H1 (cell line): ENCODE results near the gene ERO1A. TPM values are rescaled to one million over a fixed set of nuclear protein-coding genes. Genes with fewer than 3 reads are reported as not detected.

ENCODE experiments used
- CTCF ChIA-PET: fragments of 300-600 bp; sonication (Branson Sonifier 250); formaldehyde crosslinking; loops from one replicate; lab custom pipeline; 2021; ENCODE audit not compliant: partially characterized antibody; lab: Charles Lee
- POLR2A ChIA-PET: fragments of 300-600 bp; sonication (Branson Sonifier 250); formaldehyde crosslinking; loops from one replicate; lab custom pipeline; 2021; ENCODE audit warnings: inconsistent platforms; ENCODE audit not compliant: partially characterized antibody; lab: Charles Lee
- DNase-seq, 2 experiments: peaks; one replicate each; pipeline versions ENCODE4 v3.0.0 to v3.0.0-alpha.2; 2010 to 2022; ENCODE audit warnings: low spot score in 2 of 2, low read depth in 1 of 2, mixed read lengths in 1 of 2
- FAIRE-seq: peaks from 2 replicates; lab custom pipeline; 2011; peaks lifted over from hg19 to GRCh38; lab: Jason Lieb, UNC
- H2AFZ ChIP-seq: 2 replicates; pipeline ENCODE4 v1.8.1; 2012; ENCODE audit warnings: low read length, inconsistent platforms
- H2AK5ac ChIP-seq: 2 replicates; pipeline ENCODE4 v1.6.1; 2013; ENCODE audit warnings: low read depth, low read length
- H2BK120ac ChIP-seq: replicated peaks from 2 replicates; pipeline ENCODE3; 2013; ENCODE audit warnings: low read depth, low read length, inconsistent platforms
- H2BK12ac ChIP-seq: 2 replicates; pipeline ENCODE4 v1.6.1; 2013; ENCODE audit warnings: low read depth, low read length
- H2BK15ac ChIP-seq: 2 replicates; pipeline ENCODE4 v1.6.1; 2013; ENCODE audit warnings: low read length
- H2BK20ac ChIP-seq: 2 replicates; pipeline ENCODE4 v1.6.1; 2013; ENCODE audit warnings: low read length
- H2BK5ac ChIP-seq: 2 replicates; pipeline ENCODE4 v1.6.1; 2013; ENCODE audit warnings: low read depth, low read length
- H3K14ac ChIP-seq: 2 replicates; pipeline ENCODE4 v1.6.1; 2013; ENCODE audit warnings: inconsistent platforms; ENCODE audit not compliant: insufficient read length
- H3K18ac ChIP-seq: 2 replicates; pipeline ENCODE4 v1.6.1; 2013; ENCODE audit warnings: low read length; ENCODE audit errors: extremely low read depth
- H3K23ac ChIP-seq: 2 replicates; pipeline ENCODE4 v1.6.1; 2013; ENCODE audit warnings: inconsistent platforms; ENCODE audit not compliant: insufficient read length
- H3K23me2 ChIP-seq: 2 replicates; pipeline ENCODE4 v1.6.1; 2013; ENCODE audit warnings: low read depth, low read length
- H3K27ac ChIP-seq: 2 replicates; pipeline ENCODE4 v1.6.1; 2011; ENCODE audit warnings: low read depth, low read length, inconsistent platforms
- H3K27me3 ChIP-seq, 4 experiments: replicated peaks in 1 of 4; 1 replicate in 1 of 4; 2 replicates in 3 of 4; pipeline versions ENCODE4 v1.6.1 to v1.8.1; 2011 to 2013; ENCODE audit warnings: low read length in 3 of 4, mild to moderate bottlenecking in 3 of 4, inconsistent platforms in 2 of 4, mixed read lengths in 2 of 4, moderate library complexity in 1 of 4; ENCODE audit not compliant: control insufficient read depth in 3 of 4, insufficient read depth in 3 of 4; ENCODE audit errors: extremely low read depth in 1 of 4
- H3K36me3 ChIP-seq, 4 experiments: 2 replicates each; pipeline versions ENCODE4 v1.6.1 to v1.8.1; 2011 to 2013; ENCODE audit warnings: mild to moderate bottlenecking in 4 of 4, low read length in 3 of 4, moderate library complexity in 2 of 4, control low read depth in 1 of 4, inconsistent platforms in 1 of 4; ENCODE audit not compliant: insufficient read depth in 4 of 4, control insufficient read depth in 2 of 4
- H3K4ac ChIP-seq: replicated peaks from 2 replicates; pipeline ENCODE3; 2013; ENCODE audit warnings: low read length, low read depth, mixed read lengths, inconsistent platforms; ENCODE audit not compliant: insufficient read length
- H3K4me1 ChIP-seq, 4 experiments: replicated peaks in 1 of 4; 1 replicate in 1 of 4; 2 replicates in 3 of 4; pipeline versions ENCODE4 v1.6.1 to v1.8.1; 2011 to 2013; ENCODE audit warnings: low read length in 3 of 4, inconsistent platforms in 2 of 4, mixed read lengths in 1 of 4; ENCODE audit not compliant: insufficient read depth in 4 of 4, control insufficient read depth in 3 of 4
- H3K4me2 ChIP-seq, 2 experiments: 2 replicates each; pipeline versions ENCODE4 v1.6.1 to v1.8.1; 2011 to 2013; ENCODE audit warnings: low read depth in 2 of 2, low read length in 2 of 2, control low read depth in 1 of 2, inconsistent platforms in 1 of 2, mild to moderate bottlenecking in 1 of 2; ENCODE audit not compliant: insufficient read depth in 1 of 2
- H3K4me3 ChIP-seq, 4 experiments: fragments of 200-600, 300-600 bp in 1 of 4; sonication (generic), shearing (Covaris generic), sonication (Bioruptor Twin) in 1 of 4; 2 replicates each; pipeline versions ENCODE4 v1.5.1 to v1.8.1; 2011 to 2016; ENCODE audit warnings: low read length in 4 of 4, low read depth in 3 of 4, control low read depth in 2 of 4, inconsistent platforms in 2 of 4, mild to moderate bottlenecking in 2 of 4, mixed read lengths in 1 of 4, moderate library complexity in 1 of 4; ENCODE audit not compliant: insufficient read depth in 2 of 4; ENCODE audit errors: extremely low read depth in 1 of 4
- H3K56ac ChIP-seq: replicated peaks from 2 replicates; pipeline ENCODE3; 2013; ENCODE audit warnings: low read depth, mild to moderate bottlenecking, mixed read lengths, low read length, inconsistent platforms; ENCODE audit not compliant: insufficient read length
- H3K79me1 ChIP-seq: 2 replicates; pipeline ENCODE4 v1.6.1; 2013; ENCODE audit warnings: low read depth, low read length, control low read depth
- H3K79me2 ChIP-seq, 2 experiments: 2 replicates each; pipeline versions ENCODE4 v1.6.1 to v1.8.1; 2012 to 2013; ENCODE audit warnings: low read length in 2 of 2, mild to moderate bottlenecking in 2 of 2, inconsistent platforms in 1 of 2; ENCODE audit not compliant: insufficient read depth in 2 of 2, control insufficient read depth in 1 of 2
- H3K9ac ChIP-seq, 4 experiments: replicated peaks in 1 of 4; 1 replicate in 1 of 4; 2 replicates in 3 of 4; pipeline versions ENCODE4 v1.6.1 to v1.8.1; 2011 to 2013; ENCODE audit warnings: low read depth in 3 of 4, low read length in 3 of 4, control low read depth in 2 of 4, mild to moderate bottlenecking in 2 of 4, moderate library complexity in 2 of 4, inconsistent platforms in 1 of 4; ENCODE audit errors: extremely low read depth in 1 of 4
- H3K9me3 ChIP-seq, 2 experiments: 2 replicates each; pipeline versions ENCODE4 v1.6.1 to v1.8.1; 2012 to 2013; ENCODE audit warnings: mild to moderate bottlenecking in 2 of 2, moderate library complexity in 2 of 2, control low read depth in 1 of 2, inconsistent platforms in 1 of 2, low read depth in 1 of 2, low read length in 1 of 2, mixed read lengths in 1 of 2; ENCODE audit not compliant: insufficient read depth in 2 of 2
- H4K20me1 ChIP-seq, 2 experiments: replicated peaks in 1 of 2; 2 replicates each; pipeline versions ENCODE3 to v1.8.1; 2011 to 2013; ENCODE audit warnings: inconsistent platforms in 2 of 2, low read length in 2 of 2, mild to moderate bottlenecking in 1 of 2; ENCODE audit not compliant: insufficient read depth in 2 of 2, control insufficient read depth in 1 of 2
- H4K5ac ChIP-seq: 2 replicates; pipeline ENCODE4 v1.6.1; 2013; ENCODE audit warnings: low read length, low read depth, mixed read lengths, inconsistent platforms; ENCODE audit not compliant: insufficient read length
- H4K8ac ChIP-seq: 2 replicates; pipeline ENCODE4 v1.8.0; 2013; ENCODE audit warnings: mild to moderate bottlenecking, moderate library complexity, low read length, inconsistent platforms; ENCODE audit not compliant: insufficient read depth; ENCODE audit errors: extremely low read depth
- H4K91ac ChIP-seq: replicated peaks from 2 replicates; pipeline ENCODE3; 2013; ENCODE audit warnings: low read length, mixed read lengths, inconsistent platforms; ENCODE audit not compliant: insufficient read length
- GABPA ChIP-seq: IDR thresholded peaks from 2 replicates; pipeline ENCODE4 v1.6.1; 2011; ENCODE audit warnings: mild to moderate bottlenecking, low read length, moderate library complexity, borderline replicate concordance; ENCODE audit not compliant: insufficient read depth
- GTF2F1 ChIP-seq: IDR thresholded peaks from 2 replicates; pipeline ENCODE4 v1.6.1; 2012; ENCODE audit warnings: low read depth, low read length, improper control_type of control experiment, borderline replicate concordance
- HDAC6 ChIP-seq: IDR thresholded peaks from one replicate; pipeline ENCODE4 v1.7.1; 2012; ENCODE audit warnings: low read depth, mild to moderate bottlenecking, inconsistent platforms, low read length, moderate library complexity
- JUND ChIP-seq: IDR thresholded peaks from 2 replicates; pipeline ENCODE4 v1.6.1; 2011; ENCODE audit warnings: mild to moderate bottlenecking, improper control_type of control experiment, low read length
- USF2 ChIP-seq: IDR thresholded peaks from 2 replicates; pipeline ENCODE4 v1.6.1; 2011; ENCODE audit warnings: low read length, improper control_type of control experiment
- WGBS, 2 experiments: shearing (Covaris generic) in 1 of 2; methylation state at CpG; one replicate each; pipeline versions ENCODE4 v1.1.6 to v1.1.7; 2013 to 2015; ENCODE audit warnings: low lambda C conversion rate in 2 of 2, mixed read lengths in 2 of 2, inconsistent platforms in 1 of 2, low coverage in 1 of 2, missing lambda C conversion rate in 1 of 2; ENCODE audit not compliant: insufficient replicate concordance in 2 of 2, insufficient coverage in 1 of 2, insufficient read length in 1 of 2; ENCODE audit errors: extremely low coverage in 1 of 2, missing lambda C conversion rate in 1 of 2; 5-methylcytosine and 5-hydroxymethylcytosine counted together
- polyA plus RNA-seq, 7 experiments: library from polyadenylated mRNA; depleted of rRNA in 3 of 7; stranded (reverse) in 5 of 7; unstranded in 2 of 7; fragments of >200 nt in 5 of 7; fragments of 200-250 nt in 2 of 7; gene quantifications; 1 replicate in 5 of 7; 2 replicates in 1 of 7; 4 replicates in 1 of 7; pipeline versions ENCODE4 v1.2.1 to v1.2.3, GENCODE V29; 2011 to 2013; ENCODE audit warnings: missing spikeins in 2 of 7, mixed read lengths in 2 of 7
- total RNA-seq: library from RNA; stranded (reverse); fragmentation: NEBNext Ultra II Directional; extraction: Animal tissue kit (Norgen Biotek cat#: 25700); gene quantifications from 2 replicates; pipeline ENCODE4 v1.2.1, GENCODE V29; 2021

The ERO1A gene
- total and polyA plus RNA-seq, 2 of the 8 experiments (the other 6 are each of a cell fraction or from before 2014, with no cell fraction given) = 15.7 to 42.0 TPM

- H3K27ac ChIP-seq = no peak overlapping the region
- H3K4me2 ChIP-seq = no peak overlapping the region
- H3K23me2 ChIP-seq = no peaks in the 10 kb centered on the region
- ChIA-PET POLR2A (interaction anchor here (0.7 kb wide), 1 partner anchor 44 kb away, joined by 3 read pairs; no protein-coding TSS in a partner anchor), CTCF (interaction anchor here (1.3 to 1.4 kb wide), 2 partner anchors 12 to 33 kb away, joined by 3 read pairs; no protein-coding TSS in a partner anchor)
- H4K20me1 ChIP-seq = peaks cover 1 to 3% of the 10 kb centered on the region in 2 experiments
- no peak overlapping the region for H2BK20ac ChIP-seq
- no peaks in the 10 kb centered on the region for H3K9me3 ChIP-seq
- peaks cover 0 to 5% (median 0%) of the 10 kb centered on the region in 4 experiments; a peak in 2 of 8 replicates for H3K36me3 ChIP-seq
- DNase-seq = no peak
- no peak overlapping the region for H3K14ac ChIP-seq
- no peak overlapping the region for H3K18ac ChIP-seq
- no peak overlapping the region for H3K4ac ChIP-seq
- H3K27me3 ChIP-seq = no peaks in the 10 kb centered on the region
- H3K4me3 ChIP-seq = no peak overlapping the region
- H2BK12ac ChIP-seq = no peak overlapping the region
- peaks cover 0 to 2% (median 0%) of the 10 kb centered on the region in 4 experiments; a peak in 2 of 7 replicates for H3K4me1 ChIP-seq
- H3K23ac ChIP-seq = no peak overlapping the region
- H3K56ac ChIP-seq = no peak overlapping the region
- H3K9ac ChIP-seq = no peak overlapping the region
- H3K79me1 ChIP-seq = no peaks in the 10 kb centered on the region
- no peak overlapping the region for H2AFZ ChIP-seq
- no peak for FAIRE-seq
- no peak overlapping the region for H2BK5ac ChIP-seq
- no peak overlapping the region for H2BK15ac ChIP-seq
- no peak overlapping the region for H2AK5ac ChIP-seq
- H4K8ac ChIP-seq = no peak overlapping the region
- 100% methylated on average over 1 of the region's 1 CpG; no CpG with 5 or more reads in 1 of the 2 experiments for WGBS, 2 experiments
- no peak overlapping the region for H4K91ac ChIP-seq
- H3K79me2 ChIP-seq = peaks cover 0 to 80% of the 10 kb centered on the region in 2 experiments; a peak in 3 of 4 replicates
- H2BK120ac ChIP-seq = no peak overlapping the region
- H4K5ac ChIP-seq = no peak overlapping the region
- no peak for TF ChIP-seq JUND
- TF ChIP-seq HDAC6 = no peak
- TF ChIP-seq GABPA = no peak
- no peak for TF ChIP-seq GTF2F1
- no peak for TF ChIP-seq USF2
Measured at GRCh38 chr14:52740751-52741150, 45.4 kb upstream of the ERO1A start.
